ENCODE results near the gene SDS.

The SDS gene, protein sequence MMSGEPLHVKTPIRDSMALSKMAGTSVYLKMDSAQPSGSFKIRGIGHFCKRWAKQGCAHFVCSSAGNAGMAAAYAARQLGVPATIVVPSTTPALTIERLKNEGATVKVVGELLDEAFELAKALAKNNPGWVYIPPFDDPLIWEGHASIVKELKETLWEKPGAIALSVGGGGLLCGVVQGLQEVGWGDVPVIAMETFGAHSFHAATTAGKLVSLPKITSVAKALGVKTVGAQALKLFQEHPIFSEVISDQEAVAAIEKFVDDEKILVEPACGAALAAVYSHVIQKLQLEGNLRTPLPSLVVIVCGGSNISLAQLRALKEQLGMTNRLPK

DNA sequence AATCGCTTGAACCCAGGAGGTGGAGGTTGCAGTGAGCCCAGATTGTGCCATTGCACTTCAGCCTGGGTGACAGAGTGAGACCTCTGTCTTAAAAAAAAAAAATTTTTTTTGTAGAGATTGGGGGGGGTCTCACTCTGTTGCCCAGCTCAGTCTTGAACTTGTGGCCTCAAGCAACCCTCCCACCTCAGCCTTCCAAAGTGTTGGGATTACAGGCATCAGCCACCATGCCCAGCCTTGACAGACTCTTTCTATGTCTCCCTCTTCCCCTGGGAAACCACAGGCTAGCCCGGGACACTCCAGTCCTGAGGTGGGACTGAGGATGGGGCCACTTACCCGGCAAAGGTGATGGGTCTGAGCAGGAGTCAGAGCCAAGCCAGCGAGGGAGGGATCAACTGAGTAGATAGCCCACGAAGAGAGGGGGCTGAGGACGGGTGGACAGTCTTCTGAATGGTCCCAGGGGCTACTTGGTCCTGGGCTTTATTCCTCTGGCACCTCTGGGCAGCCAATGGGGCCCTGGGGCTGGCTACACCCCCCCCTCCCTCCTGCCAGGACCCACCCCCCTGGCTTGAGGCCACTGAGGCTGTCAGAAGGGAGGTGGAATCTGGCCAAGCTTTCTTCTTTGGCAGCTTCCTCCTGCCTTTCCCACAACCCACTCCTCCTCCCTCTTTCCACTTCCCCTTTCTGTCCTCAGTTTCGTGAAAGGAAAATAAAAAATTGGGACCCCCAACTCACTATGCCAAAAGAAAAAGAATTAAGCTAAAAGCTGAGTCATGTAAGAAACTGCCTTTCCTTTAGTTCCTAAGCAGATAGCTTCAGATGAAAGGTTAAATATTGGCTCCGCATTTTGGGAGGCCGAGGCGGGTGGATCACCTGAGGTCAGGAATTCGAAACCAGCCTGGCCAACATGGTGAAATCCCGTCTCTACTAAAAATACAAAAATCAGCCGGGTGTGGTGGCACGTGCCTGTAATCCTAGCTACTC lies at the start of gene SDS:
TSS of gene SDS (minus strand) at position 453 of the 981 bp plus-strand sequence. CDS start 4,179 bp downstream, outside the sequence.
- peaks cover 3% of the 10 kb centered on the region for H3K4me1 ChIP-seq (ENCODE audit: control insufficient read depth, insufficient read depth, low read length)
- H3K27me3 ChIP-seq (ENCODE audit: control insufficient read depth, insufficient read depth, low read length), result peaks cover 5% of the 10 kb centered on the region
- H3K9ac ChIP-seq (ENCODE audit: low read length), result no peak within 1 kb of the TSS
- no peak within 1 kb of the TSS for H3K4me3 ChIP-seq (ENCODE audit: low read length)
- H3K9me3 ChIP-seq (ENCODE audit: control insufficient read depth, low read length), result no peaks in the 10 kb centered on the region
- no peaks in the 10 kb centered on the region for H3K36me3 ChIP-seq (ENCODE audit: control insufficient read depth, insufficient read depth, low read length)

DNA sequence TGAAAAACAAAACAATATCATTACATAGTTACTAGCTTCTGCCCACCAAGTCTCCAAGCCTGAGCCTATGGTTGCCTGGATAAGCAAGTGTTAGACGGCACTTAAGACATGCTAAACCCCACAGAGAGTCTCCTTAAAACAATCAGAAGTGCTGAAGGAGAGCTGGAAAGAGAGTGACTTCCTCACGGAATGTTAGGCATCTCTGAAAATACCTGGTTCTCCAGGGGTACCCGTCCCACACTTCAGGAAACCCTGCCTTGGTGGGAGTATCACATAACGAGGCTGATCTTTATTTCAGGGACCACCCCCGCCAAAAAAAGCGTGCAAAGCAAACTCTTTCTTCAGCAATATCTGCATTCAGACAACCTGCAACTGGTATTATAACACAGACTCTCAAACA lies 49.6 kb upstream of the SDS start:
- Histone ChIP-seq H3K27me3 (ENCODE audit: control insufficient read depth, insufficient read depth, low read length) (peaks cover 4% of the 10 kb centered on the region), H3K4me3 (ENCODE audit: low read length) (no peak overlapping the region), H3K4me1 (ENCODE audit: control insufficient read depth, insufficient read depth, low read length) (no peaks in the 10 kb centered on the region), H3K9me3 (ENCODE audit: control insufficient read depth, low read length) (no peaks in the 10 kb centered on the region), H3K36me3 (ENCODE audit: control insufficient read depth, insufficient read depth, low read length) (no peaks in the 10 kb centered on the region), H3K9ac (ENCODE audit: low read length) (no peak overlapping the region)

DNA sequence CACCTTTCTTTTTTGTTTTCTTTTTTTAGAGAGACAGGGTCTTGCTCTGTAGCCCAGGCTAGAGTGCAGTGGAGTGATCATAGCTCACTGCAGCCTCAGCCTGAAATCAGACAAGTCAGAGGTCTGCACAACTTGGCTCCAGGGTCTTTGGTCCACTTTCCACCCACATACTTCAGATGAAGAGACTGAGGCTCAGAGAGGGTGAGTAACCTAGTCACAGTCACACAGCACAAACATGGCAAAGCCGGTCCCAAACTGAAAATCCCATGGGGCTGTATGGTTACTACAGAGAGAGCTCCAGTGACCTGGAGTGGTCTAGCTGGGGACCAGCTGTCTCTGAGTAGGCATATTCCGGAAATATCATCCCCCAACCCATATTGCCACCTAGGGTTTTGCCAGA lies 48.8 kb upstream of the SDS start:
- Histone ChIP-seq H3K4me1 (ENCODE audit: control insufficient read depth, insufficient read depth, low read length) (no peaks in the 10 kb centered on the region), H3K36me3 (ENCODE audit: control insufficient read depth, insufficient read depth, low read length) (no peaks in the 10 kb centered on the region), H3K27me3 (ENCODE audit: control insufficient read depth, insufficient read depth, low read length) (peaks cover 4% of the 10 kb centered on the region), H3K9me3 (ENCODE audit: control insufficient read depth, low read length) (no peaks in the 10 kb centered on the region), H3K9ac (ENCODE audit: low read length) (no peak overlapping the region), H3K4me3 (ENCODE audit: low read length) (no peak overlapping the region)

DNA sequence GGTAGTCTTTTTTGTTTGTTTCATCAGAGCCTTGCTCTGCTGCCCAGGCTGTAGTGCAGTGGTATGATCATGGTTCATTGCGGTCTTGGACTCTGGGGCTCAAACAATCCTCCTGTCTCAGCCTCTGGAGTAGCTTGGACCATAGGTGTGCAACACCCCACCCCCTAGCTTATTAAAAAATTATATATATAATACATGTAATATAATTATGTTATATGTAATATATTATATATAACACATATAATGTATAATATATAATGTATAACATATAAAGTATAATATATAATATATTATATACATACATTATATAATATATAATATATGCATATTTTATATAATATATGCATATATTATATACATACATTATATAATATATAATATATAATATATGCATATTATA lies 46.2 kb upstream of the SDS start:
- H3K9me3 ChIP-seq (ENCODE audit: control insufficient read depth, low read length), result no peaks in the 10 kb centered on the region
- H3K4me3 ChIP-seq (ENCODE audit: low read length), result no peak overlapping the region
- H3K36me3 ChIP-seq (ENCODE audit: control insufficient read depth, insufficient read depth, low read length), result no peaks in the 10 kb centered on the region
- H3K4me1 ChIP-seq (ENCODE audit: control insufficient read depth, insufficient read depth, low read length), result no peaks in the 10 kb centered on the region
- peaks cover 4% of the 10 kb centered on the region for H3K27me3 ChIP-seq (ENCODE audit: control insufficient read depth, insufficient read depth, low read length)
- H3K9ac ChIP-seq (ENCODE audit: low read length), result no peak overlapping the region

DNA sequence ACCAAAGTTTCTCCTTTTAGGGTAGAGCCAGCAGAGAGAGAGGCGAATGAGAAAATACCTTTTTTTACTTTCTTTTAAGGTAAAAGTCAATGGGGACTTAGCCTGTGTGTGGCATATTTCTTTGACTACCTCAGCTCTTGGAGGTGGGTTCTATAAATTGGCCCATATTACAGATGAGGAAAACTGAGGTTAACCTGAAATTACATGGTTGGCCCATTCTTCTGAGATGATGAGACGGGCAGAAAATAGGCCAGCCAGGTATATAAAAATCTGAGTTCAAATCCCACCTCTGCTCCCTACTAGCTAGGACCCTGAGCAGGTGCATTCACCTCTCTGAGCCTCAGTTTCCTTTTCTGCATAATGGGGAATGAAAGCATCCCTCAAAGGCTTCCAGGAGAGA lies 45.6 kb upstream of the SDS start:
- peaks cover 4% of the 10 kb centered on the region for H3K27me3 ChIP-seq (ENCODE audit: control insufficient read depth, insufficient read depth, low read length)
- no peak overlapping the region for H3K9ac ChIP-seq (ENCODE audit: low read length)
- H3K4me3 ChIP-seq (ENCODE audit: low read length), result no peak overlapping the region
- no peaks in the 10 kb centered on the region for H3K4me1 ChIP-seq (ENCODE audit: control insufficient read depth, insufficient read depth, low read length)
- H3K9me3 ChIP-seq (ENCODE audit: control insufficient read depth, low read length), result no peaks in the 10 kb centered on the region
- no peaks in the 10 kb centered on the region for H3K36me3 ChIP-seq (ENCODE audit: control insufficient read depth, insufficient read depth, low read length)

DNA sequence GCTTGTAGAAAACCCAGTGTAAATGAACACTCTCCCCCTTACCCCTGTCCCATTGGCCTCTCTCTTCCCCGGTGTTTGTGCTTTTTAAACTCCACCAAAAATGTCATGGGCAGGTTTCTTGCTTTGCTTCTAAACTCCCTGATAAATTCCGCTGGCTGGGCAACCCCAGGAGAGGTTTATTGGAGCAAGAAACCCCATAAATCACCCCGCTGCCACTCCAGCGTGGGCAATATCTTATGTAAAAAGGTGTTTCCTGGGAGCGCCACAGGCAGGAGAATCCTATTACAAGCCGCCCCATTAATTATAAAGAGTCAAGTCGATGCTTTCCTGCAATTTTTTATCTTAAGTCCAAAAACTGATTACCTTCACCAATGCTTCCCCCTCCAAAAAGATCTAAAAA lies 45.2 kb upstream of the SDS start:
- no peaks in the 10 kb centered on the region for H3K9me3 ChIP-seq (ENCODE audit: control insufficient read depth, low read length)
- H3K4me3 ChIP-seq (ENCODE audit: low read length), result no peak overlapping the region
- no peaks in the 10 kb centered on the region for H3K36me3 ChIP-seq (ENCODE audit: control insufficient read depth, insufficient read depth, low read length)
- no peak overlapping the region for H3K9ac ChIP-seq (ENCODE audit: low read length)
- H3K4me1 ChIP-seq (ENCODE audit: control insufficient read depth, insufficient read depth, low read length), result no peaks in the 10 kb centered on the region
- H3K27me3 ChIP-seq (ENCODE audit: control insufficient read depth, insufficient read depth, low read length), result peaks cover 4% of the 10 kb centered on the region

DNA sequence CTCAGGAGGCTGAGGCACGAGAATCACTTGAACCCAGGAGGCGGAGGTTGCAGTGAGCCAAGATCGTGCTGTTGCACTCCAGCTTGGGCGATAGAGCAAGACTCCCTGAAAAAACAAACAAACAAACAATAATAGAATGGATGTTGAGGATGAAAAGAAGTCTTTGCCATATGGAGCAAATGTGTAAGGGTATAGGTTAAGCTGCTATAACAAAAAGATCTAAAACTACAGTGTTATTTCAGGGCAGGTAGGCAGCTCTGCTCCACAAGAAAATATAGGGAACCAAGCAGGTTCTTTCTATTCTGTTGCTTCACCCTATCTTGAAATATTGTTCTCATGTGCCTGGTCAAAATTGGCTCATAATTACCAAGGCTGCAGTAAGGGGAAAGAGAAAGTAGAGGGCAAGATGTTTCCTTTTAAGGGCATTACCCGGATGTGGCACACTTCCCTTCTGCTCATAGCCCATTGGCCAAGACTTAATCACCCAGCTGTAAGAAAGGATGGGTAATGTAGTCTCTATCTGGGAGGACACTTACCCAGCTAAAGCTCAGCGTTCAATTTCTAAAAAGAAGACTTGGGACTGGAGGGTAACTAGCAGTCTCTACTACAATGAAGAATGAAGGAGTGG lies 42.0 kb upstream of the SDS start:
- H3K4me1 ChIP-seq (ENCODE audit: control insufficient read depth, insufficient read depth, low read length), result no peaks in the 10 kb centered on the region
- no peak overlapping the region for H3K9ac ChIP-seq (ENCODE audit: low read length)
- H3K9me3 ChIP-seq (ENCODE audit: control insufficient read depth, low read length), result no peaks in the 10 kb centered on the region
- no peak overlapping the region for H3K4me3 ChIP-seq (ENCODE audit: low read length)
- H3K27me3 ChIP-seq (ENCODE audit: control insufficient read depth, insufficient read depth, low read length), result peaks cover 14% of the 10 kb centered on the region
- H3K36me3 ChIP-seq (ENCODE audit: control insufficient read depth, insufficient read depth, low read length), result no peaks in the 10 kb centered on the region

DNA sequence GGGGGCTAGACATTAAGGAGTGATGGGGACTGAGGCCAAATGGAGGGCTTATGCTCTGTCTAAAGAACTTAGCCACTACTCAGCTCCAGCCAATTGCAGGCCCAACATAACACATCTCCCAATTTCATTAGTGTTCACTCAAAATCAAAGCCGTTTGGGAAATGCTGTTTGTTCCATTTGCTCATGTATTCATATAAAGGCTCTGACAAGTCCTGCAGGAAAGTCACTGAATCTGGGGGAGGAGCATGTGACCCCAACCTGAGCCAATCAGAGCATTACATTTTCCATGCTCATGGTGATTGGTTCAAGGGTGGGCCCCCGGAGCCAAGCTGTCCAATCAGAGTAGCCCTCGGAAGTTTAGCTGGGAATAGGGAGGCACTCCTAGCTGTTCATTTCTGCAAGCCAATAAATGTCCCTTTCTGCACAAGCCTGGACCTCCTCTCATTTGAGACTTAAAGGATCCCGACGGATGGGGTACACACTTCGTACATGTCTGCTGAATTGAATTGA lies 39.4 kb upstream of the SDS start:
- Histone ChIP-seq H3K36me3 (ENCODE audit: control insufficient read depth, insufficient read depth, low read length) (no peaks in the 10 kb centered on the region), H3K9me3 (ENCODE audit: control insufficient read depth, low read length) (no peaks in the 10 kb centered on the region), H3K4me1 (ENCODE audit: control insufficient read depth, insufficient read depth, low read length) (no peaks in the 10 kb centered on the region), H3K9ac (ENCODE audit: low read length) (no peak overlapping the region), H3K4me3 (ENCODE audit: low read length) (no peak overlapping the region), H3K27me3 (ENCODE audit: control insufficient read depth, insufficient read depth, low read length) (peaks cover 14% of the 10 kb centered on the region)

DNA sequence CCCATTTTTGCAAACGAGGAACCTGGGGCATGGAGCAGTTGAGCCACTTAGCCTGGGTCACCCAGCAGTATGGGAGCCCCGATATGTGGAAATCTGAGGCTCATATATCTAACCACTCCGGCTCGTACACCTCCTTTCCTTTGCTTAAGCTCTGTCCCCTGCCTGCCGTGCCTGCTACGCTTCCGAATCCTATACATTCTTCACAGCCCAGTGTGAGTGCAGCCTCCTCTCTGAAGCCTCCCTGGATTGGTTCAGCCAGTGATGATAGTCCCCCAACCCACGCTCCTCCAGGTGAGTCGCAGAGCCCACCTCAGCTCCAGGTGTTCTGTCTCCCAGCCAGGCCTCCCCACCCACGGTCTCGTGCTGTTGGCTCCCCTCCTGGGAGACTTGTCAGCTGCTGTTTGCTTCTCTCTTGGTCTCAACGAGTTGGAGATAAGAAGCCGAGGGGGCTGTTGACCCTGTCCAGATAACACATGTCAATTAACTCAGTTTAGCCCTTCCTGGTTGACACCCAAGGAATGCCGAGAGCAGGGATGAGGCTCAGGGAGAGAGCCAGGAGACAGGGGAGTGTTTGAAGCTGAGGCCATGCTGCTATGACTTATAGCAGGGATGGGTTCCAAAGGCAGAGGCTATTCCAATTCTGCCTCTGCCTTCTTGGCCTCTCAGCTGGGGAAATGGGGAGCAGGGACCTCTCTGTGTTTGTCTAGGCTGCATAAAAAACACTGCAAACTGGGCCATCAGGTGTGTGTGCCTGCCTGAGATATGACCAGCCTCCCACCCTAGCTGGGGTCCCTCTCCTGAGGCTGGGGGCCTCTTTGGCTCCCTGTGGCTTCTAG lies 37.5 kb upstream of the SDS start:
- Histone ChIP-seq H3K9me3 (ENCODE audit: control insufficient read depth, low read length) (no peaks in the 10 kb centered on the region), H3K27me3 (ENCODE audit: control insufficient read depth, insufficient read depth, low read length) (peaks cover 14% of the 10 kb centered on the region), H3K36me3 (ENCODE audit: control insufficient read depth, insufficient read depth, low read length) (no peaks in the 10 kb centered on the region), H3K4me1 (ENCODE audit: control insufficient read depth, insufficient read depth, low read length) (no peaks in the 10 kb centered on the region), H3K9ac (ENCODE audit: low read length) (no peak overlapping the region), H3K4me3 (ENCODE audit: low read length) (no peak overlapping the region)

DNA sequence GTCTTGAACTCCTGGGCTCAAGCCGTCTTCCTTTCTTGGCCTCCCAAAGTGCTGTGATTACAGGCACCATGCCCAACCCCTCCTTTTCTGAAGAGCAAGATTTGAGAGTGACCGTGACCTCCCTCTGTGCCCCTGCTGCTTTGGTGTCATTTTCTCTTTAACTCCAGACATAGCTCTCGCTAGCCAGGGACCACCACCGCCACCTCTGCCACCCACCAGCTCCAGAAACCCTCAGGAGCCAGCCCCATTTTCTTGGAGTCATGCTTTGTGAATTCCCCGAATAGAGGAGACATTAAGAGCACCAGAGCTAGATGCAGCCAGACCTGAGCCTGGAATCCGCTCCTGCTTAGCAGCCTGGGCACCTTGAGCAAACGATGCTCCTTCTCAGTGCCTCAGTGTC lies 36.6 kb upstream of the SDS start:
- Histone ChIP-seq H3K9ac (ENCODE audit: low read length) (no peak overlapping the region), H3K36me3 (ENCODE audit: control insufficient read depth, insufficient read depth, low read length) (no peaks in the 10 kb centered on the region), H3K4me1 (ENCODE audit: control insufficient read depth, insufficient read depth, low read length) (no peaks in the 10 kb centered on the region), H3K9me3 (ENCODE audit: control insufficient read depth, low read length) (no peaks in the 10 kb centered on the region), H3K4me3 (ENCODE audit: low read length) (no peak overlapping the region), H3K27me3 (ENCODE audit: control insufficient read depth, insufficient read depth, low read length) (peaks cover 14% of the 10 kb centered on the region)

DNA sequence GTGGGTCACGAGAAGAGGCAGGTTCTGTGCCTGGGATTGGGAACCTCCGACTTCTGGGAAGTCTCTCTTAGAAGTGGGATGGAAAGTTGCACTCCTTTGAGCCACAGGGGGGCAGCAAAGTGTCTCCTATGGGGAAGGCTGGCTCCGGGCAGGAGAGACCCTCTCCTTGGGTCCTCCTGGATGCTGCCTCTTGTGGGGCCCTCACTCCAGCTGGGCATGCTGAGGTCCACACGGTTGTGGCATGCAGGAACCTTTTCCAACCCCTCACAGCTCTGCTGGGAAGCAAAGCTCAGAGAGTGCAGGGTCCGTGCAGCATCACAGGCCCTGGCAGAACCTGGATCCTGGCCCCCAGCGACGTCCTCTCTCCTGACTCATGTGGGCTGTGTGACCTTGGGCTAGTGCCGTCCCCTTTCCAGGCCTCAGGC lies 35.9 kb upstream of the SDS start:
- no peaks in the 10 kb centered on the region for H3K9me3 ChIP-seq (ENCODE audit: control insufficient read depth, low read length)
- H3K27me3 ChIP-seq (ENCODE audit: control insufficient read depth, insufficient read depth, low read length), result peaks cover 14% of the 10 kb centered on the region
- H3K9ac ChIP-seq (ENCODE audit: low read length), result no peak overlapping the region
- no peak overlapping the region for H3K4me3 ChIP-seq (ENCODE audit: low read length)
- H3K36me3 ChIP-seq (ENCODE audit: control insufficient read depth, insufficient read depth, low read length), result no peaks in the 10 kb centered on the region
- H3K4me1 ChIP-seq (ENCODE audit: control insufficient read depth, insufficient read depth, low read length), result no peaks in the 10 kb centered on the region

All from mucosa of stomach (tissue), 1 donor.